Measurements from ENCODE around the gene CFAP46.
A peak's percentile ranks its signal among the peaks of the same experiment; 100 is the strongest.
"Not testable (repeated sequence)": the region's sequence is repeated elsewhere in the genome, so short reads cannot be mapped to it uniquely, and the experiment has no call there.

The CFAP46 gene

GRCh38 chr10:132963430-132963960, 21.1 kb upstream of the CFAP46 start:
- no peak for DNase-seq (ENCODE audit: low read depth in 1 of 2, low spot score in 1 of 2)

DNA sequence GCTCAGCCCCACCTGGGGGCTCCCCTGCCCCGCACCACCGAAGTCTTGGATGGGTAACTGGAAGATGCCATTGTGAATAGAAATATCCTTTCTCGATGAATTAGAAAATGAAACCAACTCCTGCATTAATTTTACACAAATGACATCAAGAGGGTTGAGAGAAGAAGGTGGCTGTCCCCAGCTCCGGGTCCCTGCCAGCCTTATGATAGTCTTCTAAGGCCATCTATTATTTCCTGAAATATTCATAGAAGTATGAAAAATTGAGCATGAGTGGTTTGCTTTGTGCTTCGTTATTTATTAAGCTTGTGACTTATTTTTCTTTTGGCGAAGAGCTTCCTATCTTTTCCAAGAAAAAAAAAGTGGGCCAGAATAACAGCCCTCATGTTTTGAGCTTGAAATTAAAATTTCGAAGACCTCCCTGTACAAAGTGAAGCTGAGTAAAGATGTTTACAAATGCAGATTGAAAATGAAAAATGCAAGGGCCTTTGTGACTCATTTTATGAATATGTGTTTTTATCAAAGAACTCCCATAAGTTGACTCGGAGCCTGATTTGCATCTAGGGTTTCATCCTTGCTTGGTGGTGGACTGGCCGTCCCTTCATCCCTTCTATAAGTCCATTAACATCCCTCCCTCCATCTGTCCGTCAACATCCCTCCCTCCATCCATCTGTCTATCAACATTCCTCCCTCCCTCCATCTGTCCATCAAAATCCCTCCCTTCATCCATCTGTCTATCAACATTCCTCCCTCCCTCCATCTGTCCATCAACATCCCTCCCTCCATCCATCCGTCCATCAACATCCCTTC, 20.5 kb upstream of the CFAP46 start:
- DNase-seq (ENCODE audit: low read depth in 1 of 2, low spot score in 1 of 2): no peak

DNA sequence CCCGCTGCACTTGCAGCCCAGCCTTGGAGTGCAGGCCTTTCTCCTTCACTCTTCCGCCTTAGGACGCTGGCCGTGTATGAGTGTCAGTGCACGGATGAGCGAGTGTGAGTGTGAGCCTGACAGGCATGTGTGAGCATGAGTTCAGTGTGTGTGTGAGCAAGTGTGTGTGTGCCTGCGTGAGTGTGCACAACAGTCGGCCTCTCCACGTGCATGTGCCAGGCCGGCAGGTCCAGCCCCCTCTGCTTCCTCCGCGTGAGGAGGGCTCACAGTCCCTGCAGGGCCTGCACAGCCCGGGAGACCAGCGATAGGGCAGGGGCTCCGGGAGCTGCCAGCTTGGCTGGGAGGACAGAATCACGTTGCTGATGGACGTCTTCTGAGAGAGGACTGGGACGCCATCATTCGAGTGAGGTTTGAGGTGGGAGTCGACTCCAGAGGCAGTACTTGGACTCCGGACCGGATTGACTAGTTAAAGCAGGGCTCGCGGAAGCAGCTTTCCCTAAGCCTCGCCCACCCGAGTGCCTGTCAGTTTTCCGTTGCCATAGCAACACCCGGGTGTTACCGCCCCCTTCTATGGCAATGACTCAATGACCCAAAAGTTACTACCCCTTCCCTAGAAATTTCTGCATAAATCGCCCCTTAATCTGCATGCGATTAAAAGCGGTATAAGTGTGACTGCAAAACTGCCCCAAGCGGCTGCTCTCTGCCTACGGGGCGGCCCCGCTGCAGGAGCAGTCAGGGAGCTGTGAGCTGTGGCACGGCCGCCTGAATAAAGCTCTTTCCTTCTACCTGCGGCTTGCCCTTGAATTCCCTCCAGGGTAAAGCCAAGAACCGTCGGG, 19.6 kb upstream of the CFAP46 start:
- peak; percentile 39 to 78 for DNase-seq (ENCODE audit: low read depth in 1 of 2, low spot score in 1 of 2)

- DNase-seq (ENCODE audit: low read depth in 1 of 2, low spot score in 1 of 2): no peak
Measured at GRCh38 chr10:132961420-132961786, 19.0 kb upstream of the CFAP46 start.

GRCh38 chr10:132960631-132961419, 18.5 kb upstream of the CFAP46 start:
- DNase-seq (ENCODE audit: low read depth in 1 of 2, low spot score in 1 of 2): no peak

DNA sequence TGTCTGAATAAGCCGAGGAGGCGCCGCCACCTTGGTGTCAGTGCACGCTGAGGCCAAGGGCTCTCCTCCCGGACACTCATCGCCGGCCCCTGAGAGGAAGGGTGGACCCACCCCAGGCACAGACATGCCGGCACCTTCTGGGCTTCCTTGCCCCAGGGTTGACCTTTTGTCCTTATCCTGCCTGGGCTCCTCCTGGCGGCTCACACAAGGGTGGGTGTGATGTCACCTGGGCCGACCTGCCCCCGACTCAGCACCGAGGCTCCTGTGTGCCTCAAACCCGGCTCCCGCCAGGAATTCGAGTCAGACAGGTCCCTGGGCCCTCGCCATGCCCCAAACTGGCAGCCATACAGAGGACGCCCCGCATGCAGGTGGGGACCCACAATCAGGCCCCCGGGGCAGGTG, 17.7 kb upstream of the CFAP46 start:
- DNase-seq (ENCODE audit: low read depth in 1 of 2, low spot score in 1 of 2): no peak

- no peak for DNase-seq (ENCODE audit: low read depth in 1 of 2, low spot score in 1 of 2)
Measured at GRCh38 chr10:132959559-132959961, 17.2 kb upstream of the CFAP46 start.

DNA sequence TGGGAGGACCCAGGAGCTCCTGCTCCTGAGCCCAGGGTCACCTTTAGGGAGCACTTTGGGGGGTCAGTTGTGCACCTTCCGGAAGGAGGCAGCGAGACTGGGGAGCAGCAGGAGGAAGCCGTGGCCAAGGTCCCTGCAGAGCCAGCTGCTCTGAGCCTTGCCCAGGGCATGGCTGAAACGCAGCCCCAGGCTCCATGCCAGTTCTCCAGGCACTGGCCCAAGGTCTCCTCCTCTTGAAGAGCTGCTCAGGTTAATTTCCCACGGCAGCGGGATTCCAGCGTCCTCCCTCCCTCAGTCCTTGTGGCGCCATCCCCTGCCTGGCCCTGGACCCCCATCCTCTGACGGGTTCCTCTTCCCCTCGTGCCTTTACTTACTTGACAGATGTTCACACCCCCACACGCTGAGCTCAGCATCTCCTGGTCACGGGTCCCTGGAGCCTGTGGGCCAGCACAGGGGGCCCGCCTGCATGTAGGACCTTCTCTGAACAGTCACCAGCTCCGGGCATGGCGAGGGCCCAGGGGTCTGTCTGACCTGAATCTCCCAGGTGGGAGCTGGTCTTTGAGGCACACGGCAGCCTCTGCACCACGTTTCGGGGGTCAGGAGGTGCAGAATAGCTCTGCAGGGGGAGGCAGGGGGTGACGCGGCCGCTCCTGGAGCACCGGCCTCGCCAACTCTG, 16.7 kb upstream of the CFAP46 start:
- DNase-seq (ENCODE audit: low read depth in 1 of 2, low spot score in 1 of 2): no peak

DNA sequence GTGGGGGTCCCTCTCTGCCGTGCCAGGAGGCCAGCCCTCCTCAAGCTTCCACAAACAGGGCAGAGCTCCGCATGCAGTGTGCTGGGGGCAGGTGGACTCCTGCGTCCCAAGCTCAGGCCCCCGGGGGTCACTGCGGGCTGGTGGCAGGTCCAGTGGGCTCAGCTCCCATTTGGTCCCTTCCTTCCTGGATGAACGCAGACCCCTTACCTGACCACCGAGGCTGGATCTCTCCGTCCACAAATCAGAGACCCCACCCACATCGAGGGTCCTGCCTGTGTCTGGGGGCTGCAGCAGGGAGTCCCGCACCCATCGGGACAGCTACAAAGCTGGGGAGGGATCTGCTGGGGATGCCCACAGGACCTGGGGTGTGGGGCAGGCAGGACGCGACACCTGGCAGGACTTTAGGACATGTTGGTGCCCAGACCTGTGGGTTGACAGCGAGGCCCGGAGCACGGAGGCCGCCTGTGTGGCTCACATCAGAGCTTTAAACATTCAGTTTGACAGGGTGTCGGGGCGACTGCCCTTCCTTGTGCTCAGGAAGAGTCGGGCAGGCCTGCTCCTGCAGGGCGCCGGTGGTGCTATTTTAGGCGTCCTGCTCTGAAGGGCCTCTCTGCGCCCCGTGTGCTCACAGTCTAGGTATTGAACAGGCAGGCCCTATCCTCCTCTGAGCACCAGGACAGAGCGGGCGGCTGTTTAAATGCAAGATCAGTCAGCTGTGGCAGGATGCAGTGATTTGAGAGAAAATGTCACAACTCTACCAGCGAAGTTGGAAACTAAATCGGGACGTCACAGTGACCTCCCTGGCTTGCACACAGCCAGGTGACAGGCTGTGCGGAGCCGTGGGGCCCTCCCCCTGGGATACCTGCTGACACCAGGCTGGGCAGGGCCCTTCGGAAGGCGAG, 15.9 kb upstream of the CFAP46 start:
- DNase-seq (ENCODE audit: low read depth in 1 of 2, low spot score in 1 of 2): no peak

DNA sequence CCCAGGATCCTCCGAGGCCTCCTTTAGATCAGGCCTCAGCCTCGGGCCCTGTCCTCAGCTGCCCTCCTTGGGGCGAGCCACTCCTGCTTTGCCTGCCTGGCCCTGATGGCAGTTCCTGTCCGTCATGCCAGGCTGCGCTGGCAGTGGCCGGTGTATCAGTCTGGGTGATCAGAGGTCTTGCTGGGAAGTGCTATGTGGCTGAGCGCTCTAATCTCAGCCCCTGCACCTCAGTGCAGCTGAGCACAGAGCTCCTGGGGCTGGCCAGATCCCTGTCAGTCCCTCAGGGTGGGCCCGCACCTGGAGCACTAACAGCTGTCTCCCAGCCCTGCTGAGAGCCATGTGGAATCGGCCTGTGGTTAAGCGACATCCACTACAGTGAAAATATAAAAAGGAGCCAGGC, 14.8 kb upstream of the CFAP46 start:
- no peak for DNase-seq (ENCODE audit: low read depth in 1 of 2, low spot score in 1 of 2)

DNA sequence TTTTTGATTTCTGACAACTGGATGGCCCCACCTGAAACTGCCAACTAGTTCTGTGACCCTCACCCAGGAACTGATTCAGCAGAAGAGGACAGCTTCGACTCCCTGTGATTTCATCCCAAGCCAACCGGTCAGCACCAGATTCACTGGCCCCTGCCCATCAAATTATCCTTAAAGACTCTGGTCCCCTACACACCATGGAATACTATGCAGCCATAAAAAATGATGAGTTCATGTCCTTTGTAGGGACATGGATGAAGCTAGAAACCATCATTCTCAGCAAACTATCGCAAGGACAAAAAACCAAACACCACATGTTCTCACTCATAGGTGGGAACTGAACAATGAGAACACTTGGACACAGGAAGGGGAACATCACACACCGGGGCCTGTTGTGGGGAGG, 13.9 kb upstream of the CFAP46 start:
- DNase-seq (ENCODE audit: low read depth in 1 of 2, low spot score in 1 of 2): not testable (repeated sequence)

- no peak for DNase-seq (ENCODE audit: low read depth in 1 of 2, low spot score in 1 of 2)
Measured at GRCh38 chr10:132955479-132955878, 13.1 kb upstream of the CFAP46 start.

DNA sequence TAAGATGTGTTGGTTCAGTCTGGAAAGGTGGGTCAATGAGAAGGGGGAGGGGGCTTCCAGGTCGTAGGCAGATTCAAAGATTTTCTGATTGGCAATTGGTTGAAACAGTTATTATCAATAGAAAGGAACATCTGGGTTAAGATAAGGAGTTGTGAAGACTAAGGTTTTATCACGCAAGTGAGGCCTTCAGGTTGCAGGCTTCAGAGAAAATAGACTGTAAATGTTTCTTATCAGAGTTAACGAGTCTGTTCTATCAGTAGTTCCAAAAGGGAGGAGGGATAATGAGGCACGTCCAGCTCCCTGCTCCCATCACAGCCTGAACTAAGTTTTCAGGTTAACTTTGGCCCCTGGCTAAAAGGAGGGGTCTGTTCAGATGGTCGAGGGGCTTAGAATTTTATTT, 11.1 kb upstream of the CFAP46 start:
- DNase-seq (ENCODE audit: low read depth in 1 of 2, low spot score in 1 of 2): no peak

DNA sequence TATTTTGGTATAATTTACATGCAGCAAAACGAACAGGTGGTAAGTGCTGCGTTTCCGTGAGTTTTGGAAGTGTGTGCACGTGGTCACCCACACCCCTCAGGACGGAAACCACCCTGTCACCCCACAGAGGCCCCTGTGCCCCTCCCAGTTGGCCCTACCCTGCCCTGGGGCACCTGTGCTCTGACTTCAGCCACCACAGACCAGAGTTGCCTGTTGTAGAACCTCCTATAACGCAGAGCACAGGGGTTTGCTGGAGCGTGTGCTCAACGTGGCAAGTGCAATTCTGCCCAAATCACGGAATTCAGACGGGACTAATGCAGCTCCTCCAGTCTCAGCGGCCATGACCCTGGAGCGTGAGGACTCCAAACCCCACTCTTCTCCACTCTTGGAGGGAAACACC, 9.6 kb upstream of the CFAP46 start:
- no peak for DNase-seq (ENCODE audit: low read depth in 1 of 2, low spot score in 1 of 2)

GRCh38 chr10:132948351-132948750, 6.0 kb upstream of the CFAP46 start:
- no peak for DNase-seq (ENCODE audit: low read depth in 1 of 2, low spot score in 1 of 2)

GRCh38 chr10:132947843-132948242, 5.5 kb upstream of the CFAP46 start:
- DNase-seq (ENCODE audit: low read depth in 1 of 2, low spot score in 1 of 2): no peak

- DNase-seq (ENCODE audit: low read depth in 1 of 2, low spot score in 1 of 2): no peak
Measured at GRCh38 chr10:132946806-132947546, 4.6 kb upstream of the CFAP46 start.

DNA sequence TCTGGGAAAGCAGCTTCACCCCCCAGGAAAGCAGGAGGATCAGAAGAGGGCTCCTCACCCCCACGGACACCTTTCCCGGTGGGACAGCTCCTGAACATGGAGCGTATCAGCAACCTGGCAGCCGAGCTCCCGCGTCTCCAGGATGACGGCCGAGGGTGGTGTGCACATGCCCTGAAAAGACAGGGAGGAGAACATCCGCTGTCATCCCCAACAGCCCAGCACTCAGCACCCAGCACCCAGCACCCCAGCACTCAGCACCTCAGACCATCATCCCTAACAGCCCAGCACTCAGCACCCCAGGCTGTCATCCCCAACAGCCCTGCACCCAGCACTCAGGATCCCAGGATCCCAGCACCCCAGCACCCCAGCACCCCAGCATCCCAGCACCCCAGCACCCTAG, 3.9 kb upstream of the CFAP46 start:
- DNase-seq (ENCODE audit: low read depth in 1 of 2, low spot score in 1 of 2): no peak

GRCh38 chr10:132945894-132946255, 3.5 kb upstream of the CFAP46 start:
- no peak for DNase-seq (ENCODE audit: low read depth in 1 of 2, low spot score in 1 of 2)

Measured in activated CD4-positive, alpha-beta T cell treated with anti-CD3 and anti-CD28 coated beads, Interleukin-2, amount 50 U/mL, for 24 hours (primary cell).